ENCODE data around the gene MTA2. TPM values are rescaled to one million over a fixed set of nuclear protein-coding genes. Genes with fewer than 3 reads are reported as not detected.

The MTA2 gene
- total and polyA plus RNA-seq, 10 of the 15 experiments (the other 5 are each of a cell fraction or from before 2014, with no cell fraction given): 6.7 to 201 (median 113) TPM

- TF ChIP-seq CTCF (IDR thresholded peaks at IDR 0.05 in 2 of 3, conservative IDR thresholded peaks at IDR 0.05 in 1 of 3; ENCODE audit: control insufficient read depth in 2 of 3, extremely low read depth in 1 of 3, insufficient read depth in 1 of 3, low read depth in 3 of 3, low read length in 3 of 3): no peak
- TF ChIP-seq IKZF2 (IDR thresholded peaks at IDR 0.05): peak; percentile 94 to 96
- no peak for TF ChIP-seq POLR2AphosphoS5 (IDR thresholded peaks at IDR 0.05; ENCODE audit: low read length)
- TF ChIP-seq IKZF1 (conservative IDR thresholded peaks at IDR 0.05): peak; percentile 74
- TF ChIP-seq TCF12 (IDR thresholded peaks at IDR 0.05; ENCODE audit: low read depth, low read length): peak; percentile 96
- TF ChIP-seq RCOR1 (conservative IDR thresholded peaks at IDR 0.05; ENCODE audit: low read depth, low read length): no peak; the same call in 1 of the 2 replicates
- peak; percentile 58; the same call in 1 of the 2 replicates for TF ChIP-seq PML (IDR thresholded peaks at IDR 0.05; ENCODE audit: low read length)
- TF ChIP-seq E2F8 (IDR thresholded peaks at IDR 0.05; ENCODE audit: low read depth, partially characterized antibody): no peak
- TF ChIP-seq JUNB (IDR thresholded peaks at IDR 0.05): peak; percentile 84
- peak; percentile 12 for TF ChIP-seq PBX3 (IDR thresholded peaks at IDR 0.05; ENCODE audit: insufficient replicate concordance, low read depth, low read length)
- TF ChIP-seq NR2C2 (IDR thresholded peaks at IDR 0.05; ENCODE audit: borderline replicate concordance, control insufficient read depth, insufficient read length, low read depth): no peak
- TF ChIP-seq SMARCA5 (IDR thresholded peaks at IDR 0.05): no peak
- no peak for TF ChIP-seq IRF5 (IDR thresholded peaks at IDR 0.05; ENCODE audit: borderline replicate concordance)
- no peak for TF ChIP-seq HDAC6 (IDR thresholded peaks at IDR 0.05; ENCODE audit: unreplicated experiment)
- no peak for TF ChIP-seq FOS (IDR thresholded peaks at IDR 0.05; ENCODE audit: borderline replicate concordance, extremely low read depth, insufficient read length)
- TF ChIP-seq WRNIP1 (IDR thresholded peaks at IDR 0.05; ENCODE audit: borderline replicate concordance, low read depth, low read length): no peak
- no peak for TF ChIP-seq HSF1 (IDR thresholded peaks at IDR 0.05; ENCODE audit: low read depth, low read length)
- TF ChIP-seq ZBED1 (IDR thresholded peaks at IDR 0.05; ENCODE audit: borderline replicate concordance): peak; percentile 79; the same call in 1 of the 2 replicates
- TF ChIP-seq ZSCAN29 (IDR thresholded peaks at IDR 0.05): no peak
- no peak for TF ChIP-seq NR2C1 (IDR thresholded peaks at IDR 0.05)
- no peak for TF ChIP-seq RB1 (IDR thresholded peaks at IDR 0.05; ENCODE audit: borderline replicate concordance)
- no peak for TF ChIP-seq LARP7 (IDR thresholded peaks at IDR 0.05)
Observed at GRCh38 chr11:62555464-62556107, 46.1 kb downstream of the MTA2 start (continued).

All from GM12878 (cell line).